Adrenal gland (tissue), 5 donors: Measurements from ENCODE around the gene IGSF3.

Experiments used
- POLR2A ChIP-seq, 2 donors: fragments of 450-650 bp; IDR thresholded peaks; one replicate each; pipeline ENCODE4 v1.6.1; 2017; ENCODE audit warnings: antibody characterized with exemption in 2 of 2, mild to moderate bottlenecking in 2 of 2, moderate library complexity in 1 of 2
- TF ChIP-seq, protein P1 (sequence below), 6 experiments: fragments of 450-650 bp in 4 of 6; fragments of 200-600 bp in 2 of 6; sonication (generic) in 1 of 6; IDR thresholded peaks; 1 replicate in 5 of 6; 2 replicates in 1 of 6; pipeline versions ENCODE4 v1.5.1 to v1.8.0; 2016 to 2021; ENCODE audit warnings: antibody characterized with exemption in 6 of 6, mild to moderate bottlenecking in 2 of 6, moderate library complexity in 1 of 6
- donor health status: DM: no; HTN: no; CAD: no.

DNA sequence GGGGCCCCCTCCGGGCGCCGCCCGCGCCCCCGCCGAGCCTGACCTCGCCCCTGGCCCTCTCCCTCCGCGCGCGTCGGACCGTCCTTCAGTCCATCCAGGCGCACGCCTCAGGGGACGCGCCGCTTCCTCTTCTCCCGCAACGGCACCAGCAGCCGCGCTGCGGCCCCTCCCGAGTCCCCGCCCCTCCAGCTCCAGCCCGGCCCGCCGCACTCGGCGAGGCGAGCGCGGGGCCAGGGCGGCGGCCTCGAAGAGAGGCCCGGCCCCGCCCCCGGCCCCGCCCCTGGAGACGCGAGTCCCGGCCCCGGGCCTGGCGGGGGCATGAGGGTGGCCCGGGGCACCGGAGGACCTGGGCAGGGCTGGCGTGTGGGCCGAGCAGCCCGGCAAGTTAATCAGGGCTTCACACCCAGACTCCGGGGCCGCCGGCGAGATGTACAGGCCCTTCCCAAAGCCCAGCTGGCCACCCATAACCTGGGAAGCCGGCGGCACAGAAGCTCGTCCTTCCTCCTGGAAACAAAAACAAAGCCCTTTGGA, at the start of gene IGSF3:
- TF ChIP-seq, protein P1, sequence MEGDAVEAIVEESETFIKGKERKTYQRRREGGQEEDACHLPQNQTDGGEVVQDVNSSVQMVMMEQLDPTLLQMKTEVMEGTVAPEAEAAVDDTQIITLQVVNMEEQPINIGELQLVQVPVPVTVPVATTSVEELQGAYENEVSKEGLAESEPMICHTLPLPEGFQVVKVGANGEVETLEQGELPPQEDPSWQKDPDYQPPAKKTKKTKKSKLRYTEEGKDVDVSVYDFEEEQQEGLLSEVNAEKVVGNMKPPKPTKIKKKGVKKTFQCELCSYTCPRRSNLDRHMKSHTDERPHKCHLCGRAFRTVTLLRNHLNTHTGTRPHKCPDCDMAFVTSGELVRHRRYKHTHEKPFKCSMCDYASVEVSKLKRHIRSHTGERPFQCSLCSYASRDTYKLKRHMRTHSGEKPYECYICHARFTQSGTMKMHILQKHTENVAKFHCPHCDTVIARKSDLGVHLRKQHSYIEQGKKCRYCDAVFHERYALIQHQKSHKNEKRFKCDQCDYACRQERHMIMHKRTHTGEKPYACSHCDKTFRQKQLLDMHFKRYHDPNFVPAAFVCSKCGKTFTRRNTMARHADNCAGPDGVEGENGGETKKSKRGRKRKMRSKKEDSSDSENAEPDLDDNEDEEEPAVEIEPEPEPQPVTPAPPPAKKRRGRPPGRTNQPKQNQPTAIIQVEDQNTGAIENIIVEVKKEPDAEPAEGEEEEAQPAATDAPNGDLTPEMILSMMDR (IDR thresholded peaks at IDR 0.05), result no peak
- no peak for TF ChIP-seq POLR2A (IDR thresholded peaks at IDR 0.05)
